MM.1S (cell line): ENCODE measurements around the gene RASGRP4.

ENCODE experiments used
- DNase-seq: peaks from one replicate; pipeline ENCODE4 v3.0.0-alpha.2; 2015
- H2AFZ ChIP-seq: fragments of 300-600 bp; sonication (generic); 2 replicates; pipeline ENCODE4 v1.6.0; 2016; ENCODE audit warnings: antibody characterized with exemption, low read length
- H3F3A ChIP-seq: fragments of 300-600 bp; sonication (generic); 2 replicates; pipeline ENCODE4 v1.6.1; 2016; ENCODE audit warnings: mild to moderate bottlenecking, antibody characterized with exemption, low read length, moderate library complexity, mixed read lengths; ENCODE audit not compliant: insufficient read depth
- H3K27ac ChIP-seq: fragments of 300-600 bp; sonication (generic); 2 replicates; pipeline ENCODE4 v1.5.1; 2016; ENCODE audit warnings: mild to moderate bottlenecking, low read length
- H3K27me3 ChIP-seq: fragments of 300-600 bp; sonication (generic); replicated peaks from 2 replicates; pipeline ENCODE4 v1.6.0; 2016; ENCODE audit warnings: low read length; ENCODE audit not compliant: insufficient read depth
- H3K36me3 ChIP-seq: fragments of 300-600 bp; sonication (generic); replicated peaks from 2 replicates; pipeline ENCODE4 v1.6.1; 2016; ENCODE audit warnings: mild to moderate bottlenecking, low read length, mixed read lengths; ENCODE audit not compliant: insufficient read depth
- H3K4me1 ChIP-seq: fragments of 300-600 bp; sonication (generic); 2 replicates; pipeline ENCODE4 v1.6.1; 2016; ENCODE audit warnings: low read length, mixed read lengths
- H3K4me2 ChIP-seq: fragments of 300-600 bp; sonication (generic); 2 replicates; pipeline ENCODE4 v1.6.0; 2016; ENCODE audit warnings: low read depth, low read length
- H3K4me3 ChIP-seq: fragments of 300-600 bp; sonication (generic); 2 replicates; pipeline ENCODE4 v1.5.1; 2016; ENCODE audit warnings: low read length, mixed read lengths
- H3K79me2 ChIP-seq: fragments of 300-600 bp; sonication (generic); 2 replicates; pipeline ENCODE4 v1.6.1; 2016; ENCODE audit warnings: mixed run types, low read length, mixed read lengths
- H3K9ac ChIP-seq: fragments of 300-600 bp; sonication (generic); 2 replicates; pipeline ENCODE4 v1.6.1; 2016; ENCODE audit warnings: low read length, mixed read lengths
- H3K9me2 ChIP-seq: fragments of 300-600 bp; sonication (generic); replicated peaks from 2 replicates; pipeline ENCODE4 v1.6.1; 2016; ENCODE audit warnings: mild to moderate bottlenecking, low read length, mixed read lengths; ENCODE audit not compliant: insufficient read depth
- H3K9me3 ChIP-seq: fragments of 300-600 bp; sonication (generic); replicated peaks from 2 replicates; pipeline ENCODE4 v1.6.1; 2016; ENCODE audit warnings: mild to moderate bottlenecking, low read length, mixed read lengths; ENCODE audit not compliant: insufficient read depth
- H4K20me1 ChIP-seq: fragments of 300-600 bp; sonication (generic); 2 replicates; pipeline ENCODE4 v1.6.1; 2016; ENCODE audit warnings: mild to moderate bottlenecking, low read length, moderate library complexity, mixed read lengths; ENCODE audit not compliant: insufficient read depth
- CTCF ChIP-seq: fragments of 300-600 bp; sonication (generic); IDR thresholded peaks from 2 replicates; pipeline ENCODE4 v1.5.1; 2016; ENCODE audit warnings: antibody characterized with exemption, low read length, mixed read lengths
- EZH2 ChIP-seq: fragments of 300-600 bp; sonication (generic); optimal IDR thresholded peaks from 2 replicates; pipeline ENCODE3; 2017; ENCODE audit warnings: low read depth, mild to moderate bottlenecking, antibody characterized with exemption, low read length, mixed read lengths
- EZH2phosphoT487 ChIP-seq: fragments of 300-600 bp; sonication (generic); IDR thresholded peaks from 2 replicates; pipeline ENCODE4 v1.6.1; 2018; ENCODE audit warnings: antibody characterized with exemption, low read length

The RASGRP4 gene

DNA sequence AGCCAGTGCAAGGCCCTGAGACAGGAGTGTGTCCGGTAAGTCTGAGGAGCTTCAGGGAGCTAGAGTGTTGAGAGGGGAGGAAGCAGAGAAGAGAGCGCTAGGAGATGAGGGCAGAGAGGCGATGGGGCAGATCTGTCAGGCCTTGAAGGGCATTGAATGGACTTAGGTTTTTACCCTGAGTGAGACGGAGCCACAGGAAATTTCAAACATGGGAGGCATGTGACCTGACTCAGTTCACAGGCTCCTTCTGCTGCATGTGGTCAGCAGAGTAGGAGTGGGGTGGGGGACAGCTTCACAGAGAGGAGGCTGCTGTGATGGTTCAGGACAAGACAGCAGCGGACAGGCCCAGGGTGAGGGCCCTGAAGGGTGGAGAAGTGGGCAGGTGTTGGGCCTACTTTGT is 25.7 kb downstream of the RASGRP4 start:
- Histone ChIP-seq H3K27ac (no peak overlapping the region), H2AFZ (no peak overlapping the region), H3K27me3 (peaks cover 53% of the 10 kb centered on the region), H3K4me1 (no peaks in the 10 kb centered on the region), H3K9me3 (no peaks in the 10 kb centered on the region), H3K36me3 (no peaks in the 10 kb centered on the region), H3K9me2 (no peaks in the 10 kb centered on the region), H3K4me3 (no peak overlapping the region), H4K20me1 (no peaks in the 10 kb centered on the region), H3F3A (no peaks in the 10 kb centered on the region), H3K79me2 (no peaks in the 10 kb centered on the region), H3K9ac (no peak overlapping the region), H3K4me2 (no peak overlapping the region)
- TF ChIP-seq EZH2phosphoT487, result no peak
- no peak for TF ChIP-seq CTCF
- no peak for TF ChIP-seq EZH2
- DNase-seq, result no peak

DNA sequence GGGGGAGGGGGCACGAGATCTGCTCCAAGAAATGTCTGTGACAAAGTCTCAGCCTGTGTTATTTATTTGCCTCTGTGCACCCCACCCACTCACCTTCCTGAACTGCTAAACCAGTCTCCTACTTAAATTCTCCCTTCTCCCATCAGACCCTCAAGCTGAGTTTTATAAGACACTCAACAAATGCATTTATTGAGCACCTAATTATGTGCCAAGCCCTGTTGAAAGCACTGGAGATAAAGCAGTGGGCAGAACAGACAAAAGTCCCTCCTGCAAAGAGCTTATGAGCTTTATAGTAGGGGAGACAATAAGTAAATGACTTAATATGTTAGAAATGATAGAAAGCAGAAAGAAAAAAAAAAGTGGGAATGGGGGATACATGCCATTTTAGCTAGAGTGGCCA is 26.5 kb downstream of the RASGRP4 start:
- no peaks in the 10 kb centered on the region for H4K20me1 ChIP-seq
- no peaks in the 10 kb centered on the region for H3K9me2 ChIP-seq
- H3K27me3 ChIP-seq, result peaks cover 61% of the 10 kb centered on the region
- no peak overlapping the region for H3K27ac ChIP-seq
- no peak overlapping the region for H3K4me3 ChIP-seq
- no peaks in the 10 kb centered on the region for H3K79me2 ChIP-seq
- no peak overlapping the region for H3K4me2 ChIP-seq
- TF ChIP-seq CTCF, result no peak
- TF ChIP-seq EZH2phosphoT487, result no peak
- TF ChIP-seq EZH2, result no peak
- no peak overlapping the region for H2AFZ ChIP-seq
- no peak for DNase-seq
- no peak overlapping the region for H3K9ac ChIP-seq
- no peaks in the 10 kb centered on the region for H3K36me3 ChIP-seq
- no peaks in the 10 kb centered on the region for H3F3A ChIP-seq
- H3K9me3 ChIP-seq, result no peaks in the 10 kb centered on the region
- no peaks in the 10 kb centered on the region for H3K4me1 ChIP-seq

DNA sequence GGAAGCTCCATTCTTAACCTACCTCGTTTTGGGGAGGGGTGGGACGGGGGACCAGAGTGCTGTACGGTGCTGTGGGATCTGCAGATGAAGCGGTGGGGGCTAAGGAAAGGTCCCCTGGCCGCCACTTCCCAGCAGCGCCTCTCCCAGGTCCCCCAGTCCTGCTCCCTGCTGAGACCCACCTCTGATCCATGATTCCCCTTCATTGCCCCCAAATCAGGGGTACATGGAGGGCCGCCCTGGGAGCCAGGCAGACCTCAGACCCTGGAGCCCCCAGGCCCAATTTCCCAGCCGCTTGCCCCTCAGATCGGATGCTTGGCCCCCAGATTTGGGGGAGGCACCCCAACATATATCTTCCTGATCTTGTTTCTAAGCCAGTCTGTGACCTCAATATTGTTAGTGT is 26.9 kb downstream of the RASGRP4 start:
- DNase-seq, result no peak
- TF ChIP-seq EZH2phosphoT487 (no peak), CTCF (no peak), EZH2 (no peak)
- no peaks in the 10 kb centered on the region for H3F3A ChIP-seq
- H3K4me3 ChIP-seq, result no peak overlapping the region
- H3K9ac ChIP-seq, result no peak overlapping the region
- no peaks in the 10 kb centered on the region for H3K9me3 ChIP-seq
- peaks cover 66% of the 10 kb centered on the region for H3K27me3 ChIP-seq
- no peak overlapping the region for H3K27ac ChIP-seq
- H3K4me2 ChIP-seq, result no peak overlapping the region
- no peaks in the 10 kb centered on the region for H3K36me3 ChIP-seq
- H3K4me1 ChIP-seq, result no peaks in the 10 kb centered on the region
- H4K20me1 ChIP-seq, result no peaks in the 10 kb centered on the region
- H2AFZ ChIP-seq, result no peak overlapping the region
- no peaks in the 10 kb centered on the region for H3K9me2 ChIP-seq
- H3K79me2 ChIP-seq, result no peaks in the 10 kb centered on the region
